NCI-H460 (cell line): ENCODE data around the gene PAK5. TPM values are rescaled to one million over a fixed set of nuclear protein-coding genes. Genes with fewer than 3 reads are reported as not detected.

Experiments used
- DNase-seq: peaks from one replicate; pipeline ENCODE4 v3.0.0-alpha.2; 2016; ENCODE audit warnings: low read depth; ENCODE audit errors: extremely low read depth
- total RNA-seq: library from RNA; depleted of rRNA; stranded (reverse); fragments of >200 nt; shearing (Covaris generic); gene quantifications from 2 replicates; pipeline ENCODE4 v1.2.3, GENCODE V29; 2014

PAK5 gene
- total RNA-seq, 1 experiment from 2014 or later: not detected

DNA sequence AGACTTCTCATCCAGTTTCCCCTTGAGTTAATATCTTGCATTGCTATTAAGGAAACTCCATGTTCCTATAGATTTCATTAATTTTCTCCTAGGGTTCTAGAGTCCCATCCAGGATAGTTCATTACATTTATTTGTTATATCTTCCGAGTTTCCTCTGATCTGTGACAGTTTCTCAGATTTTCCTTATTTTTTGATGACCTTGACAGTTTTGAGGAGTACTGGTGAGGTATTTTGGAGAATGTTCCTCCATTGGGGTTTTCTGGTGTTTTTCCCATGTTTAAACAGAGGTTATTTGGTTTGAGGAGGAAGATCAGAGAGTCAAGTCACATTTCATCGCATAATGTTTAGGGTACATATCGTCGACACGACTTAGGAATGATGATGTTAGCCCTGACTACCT lies 256.7 kb downstream of the PAK5 start:
- DNase-seq: no peak

DNA sequence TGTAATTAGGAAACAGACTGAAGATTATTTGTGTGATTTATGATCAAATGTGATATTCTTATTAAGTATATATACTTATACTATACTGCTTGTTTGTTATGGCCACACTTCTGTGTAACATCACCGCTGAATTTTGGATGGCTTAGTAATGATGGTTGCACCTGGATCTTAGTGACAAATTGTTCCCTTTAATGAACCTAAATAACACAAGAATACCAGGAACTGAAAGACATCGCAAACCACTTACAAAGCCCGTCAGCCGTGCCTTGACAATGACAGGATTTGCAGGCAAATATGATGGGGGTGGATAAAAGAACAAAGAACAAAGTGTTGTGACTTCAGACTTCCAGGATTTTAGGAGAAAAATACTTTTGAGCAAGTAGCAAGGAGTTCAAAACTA lies 257.4 kb downstream of the PAK5 start:
- no peak for DNase-seq

DNA sequence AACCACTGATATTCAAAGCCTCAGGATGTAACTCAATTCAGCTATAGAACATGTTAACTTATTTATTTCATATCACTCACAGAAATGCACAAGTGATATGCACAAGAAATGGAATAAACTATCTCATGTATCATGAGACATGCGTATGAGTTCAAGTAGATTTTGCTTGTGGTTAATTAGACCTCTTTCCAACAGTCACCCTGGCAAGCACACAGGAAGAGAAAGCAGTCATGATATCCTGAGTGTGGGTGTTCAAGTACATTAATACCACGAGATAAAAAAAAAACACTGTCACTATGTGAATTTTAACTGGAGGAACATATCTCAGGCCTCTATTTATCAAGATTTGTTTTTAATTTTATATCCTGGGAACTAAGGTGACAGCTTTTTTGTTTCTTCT lies 260.3 kb downstream of the PAK5 start:
- no peak for DNase-seq

DNA sequence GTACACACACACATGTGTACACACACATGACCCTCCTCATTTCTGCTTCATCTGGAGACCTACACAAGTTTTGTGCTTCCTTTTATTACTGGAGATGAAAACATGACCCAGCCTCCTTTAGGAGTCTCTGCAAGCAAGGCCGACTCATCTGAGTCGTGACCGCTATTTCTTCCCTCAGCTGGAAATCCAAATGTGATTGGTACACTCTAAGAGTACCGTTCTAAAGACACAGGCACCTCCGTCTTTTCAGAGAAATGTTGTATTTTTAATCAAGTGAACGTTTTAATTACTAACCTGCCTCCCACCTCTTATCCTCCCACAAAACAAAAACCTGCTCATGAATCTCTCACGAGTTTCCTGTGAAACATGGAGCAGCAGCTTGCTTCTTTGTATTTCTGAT lies 261.5 kb downstream of the PAK5 start:
- DNase-seq: no peak

DNA sequence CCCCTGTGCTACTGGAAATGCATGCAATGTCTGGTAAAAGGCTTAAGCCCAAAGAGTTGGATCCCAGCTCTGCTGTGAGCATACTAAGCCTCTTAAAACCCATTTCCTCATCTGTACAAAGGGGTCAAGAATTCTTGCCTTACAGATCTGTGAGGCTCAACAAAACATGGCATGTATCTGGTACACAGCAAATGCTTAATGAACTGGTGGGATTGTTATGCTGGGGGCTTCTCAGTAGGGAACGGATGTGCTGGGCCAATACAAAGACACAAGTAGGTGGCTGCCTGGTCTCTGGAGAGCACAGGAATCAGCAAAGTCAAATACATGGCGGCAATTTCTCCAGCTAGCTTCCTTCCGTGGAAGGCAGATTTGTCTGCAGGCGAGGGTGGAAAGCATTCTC lies 262.2 kb downstream of the PAK5 start:
- DNase-seq: no peak

DNA sequence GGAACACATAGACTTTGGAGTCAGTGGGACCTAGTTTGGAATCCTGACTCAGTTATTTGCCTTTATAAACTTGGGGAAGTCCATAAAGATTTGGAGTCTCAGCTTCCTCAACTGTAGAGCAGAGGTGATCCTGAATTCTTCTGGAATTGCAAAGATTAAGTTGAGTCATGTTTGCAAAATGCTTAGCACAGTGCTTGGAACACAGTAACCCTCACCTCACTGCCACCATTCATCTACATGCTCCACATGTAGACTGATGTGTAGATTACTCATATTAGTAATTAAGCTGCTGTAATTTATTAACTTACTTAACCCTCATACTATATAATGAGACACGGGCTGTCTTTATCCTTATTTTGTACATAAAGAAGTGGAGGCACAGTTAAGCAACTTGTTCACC lies 263.0 kb downstream of the PAK5 start:
- DNase-seq: no peak

DNA sequence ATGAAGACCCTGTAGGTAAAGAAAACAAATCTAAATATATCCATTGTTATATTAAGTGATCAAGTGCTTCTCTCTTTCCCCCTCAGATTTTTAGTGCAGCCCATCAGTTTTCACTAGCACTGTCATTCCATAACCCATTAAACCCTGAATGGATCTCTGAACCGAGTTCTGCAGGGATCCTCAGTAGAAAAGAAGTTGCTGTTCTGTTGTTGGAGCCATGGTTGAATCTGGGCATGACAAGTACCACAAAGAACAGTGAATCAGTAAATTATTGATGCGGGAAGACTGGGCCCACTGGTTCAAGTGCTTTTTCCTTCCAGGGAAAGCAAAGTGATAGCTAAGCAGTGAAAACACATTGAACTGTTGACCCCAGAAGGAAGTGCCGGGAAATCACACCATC lies 264.1 kb downstream of the PAK5 start:
- DNase-seq: no peak

DNA sequence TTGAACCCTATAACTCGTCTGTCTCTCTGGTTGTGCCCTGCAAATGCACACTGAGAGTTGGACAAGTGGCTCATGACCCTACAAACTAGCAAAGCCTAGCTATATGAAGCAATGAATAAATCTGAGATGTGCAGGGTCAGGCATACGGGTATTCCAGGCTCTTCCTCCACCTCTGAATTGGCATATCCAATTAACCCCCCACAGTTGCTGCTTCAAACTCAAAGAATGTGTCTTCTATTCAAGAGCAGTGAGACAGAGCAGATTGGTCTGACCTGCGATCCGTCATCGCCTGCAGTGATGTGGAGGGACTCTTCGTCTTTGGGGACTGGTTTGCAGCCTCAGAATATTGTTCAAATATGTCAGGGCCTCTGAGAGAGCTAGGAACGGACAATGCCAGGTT lies 264.7 kb downstream of the PAK5 start:
- no peak for DNase-seq

DNA sequence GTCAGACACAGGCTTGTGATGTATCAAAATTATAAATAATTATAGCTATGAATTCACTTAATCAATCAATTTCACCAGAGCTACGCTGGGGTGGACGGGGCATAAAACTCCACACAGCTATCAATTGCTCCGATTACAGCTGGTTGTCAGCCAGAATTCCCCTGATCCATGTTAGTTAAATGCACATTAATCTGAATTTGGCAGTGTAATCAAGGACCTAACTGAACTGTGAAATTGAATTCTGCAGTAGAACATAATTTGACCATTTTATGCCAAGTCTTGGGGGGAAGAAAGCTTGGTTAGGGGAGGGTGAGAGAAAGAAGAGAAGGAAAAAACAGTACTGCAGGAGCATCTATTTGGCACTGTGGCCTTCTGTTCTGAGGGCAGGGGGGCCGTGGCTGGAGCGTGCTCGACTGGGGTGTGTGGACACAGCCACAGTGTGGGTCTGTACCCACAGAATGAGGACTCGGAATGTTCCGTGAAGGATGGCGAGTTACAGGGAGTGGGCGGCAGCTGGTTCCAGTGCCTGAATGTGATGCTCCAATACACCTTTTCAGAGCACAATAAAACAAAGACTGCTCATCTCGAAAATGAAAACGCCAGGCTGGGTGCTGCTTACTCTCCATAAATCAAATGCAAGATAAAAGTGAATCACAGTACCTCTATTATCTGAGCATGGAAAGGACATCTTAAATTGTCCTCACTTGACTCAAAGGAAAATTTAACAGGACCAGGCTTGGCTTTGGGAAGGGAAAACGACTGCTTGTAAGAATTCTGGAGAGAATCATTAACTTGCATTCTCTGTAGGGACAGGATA lies 265.3 kb downstream of the PAK5 start:
- no peak for DNase-seq

DNA sequence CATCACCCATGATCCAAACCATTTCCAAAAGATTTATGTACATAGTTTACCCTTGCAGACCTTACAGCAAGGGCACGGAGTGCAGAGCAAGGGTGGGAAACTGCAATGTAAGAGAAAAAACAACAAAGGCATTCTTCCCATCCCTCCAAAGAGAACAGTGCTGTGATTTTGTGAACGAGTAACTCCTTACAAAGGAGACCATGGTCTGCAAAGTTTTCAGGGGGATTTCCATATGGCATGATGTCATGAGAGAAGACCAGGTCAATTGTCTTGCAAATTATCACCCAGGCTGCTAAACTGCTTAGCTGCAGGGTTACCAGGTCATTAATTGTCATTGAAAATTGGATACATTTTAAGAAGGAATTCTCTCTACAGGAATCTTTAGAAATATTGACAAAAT lies 266.2 kb downstream of the PAK5 start:
- no peak for DNase-seq

DNA sequence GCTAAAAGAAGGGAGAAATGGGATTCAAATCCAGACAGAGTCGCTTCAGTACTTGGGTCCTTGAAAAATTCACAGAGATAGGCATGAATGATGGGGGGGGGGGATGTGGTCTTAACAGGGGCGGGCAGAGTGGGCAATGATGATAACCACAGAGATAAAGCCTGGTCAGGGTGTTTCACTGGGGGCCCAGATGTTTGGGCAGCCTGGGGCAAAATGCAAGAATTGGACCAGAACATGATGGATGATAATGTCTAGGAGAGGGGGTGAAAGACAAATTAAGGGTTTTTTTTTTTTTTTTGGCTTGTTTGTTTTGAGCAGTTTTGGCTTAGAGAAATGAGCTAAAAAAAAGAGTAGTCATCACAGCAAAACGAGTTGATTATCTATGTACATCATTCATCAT lies 267.1 kb downstream of the PAK5 start:
- DNase-seq: no peak

DNA sequence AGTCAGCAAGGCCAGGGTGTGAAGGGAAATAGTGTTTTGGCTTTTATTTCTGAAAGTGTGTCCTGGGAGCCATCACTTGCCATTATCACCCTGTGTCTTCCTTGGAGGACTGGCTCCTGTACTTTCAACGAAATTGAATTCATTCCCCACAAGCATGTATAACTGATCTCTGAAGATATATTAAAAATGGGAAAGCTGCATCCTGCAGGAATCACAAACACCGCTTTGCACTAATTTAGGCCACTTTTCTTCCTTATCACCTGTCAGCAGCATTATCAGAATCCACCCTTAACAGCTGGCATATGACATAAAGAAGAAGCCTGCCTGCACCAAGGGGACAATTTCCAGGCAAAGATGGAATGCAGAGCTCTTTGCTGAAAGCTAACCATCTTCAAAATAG lies 268.3 kb downstream of the PAK5 start:
- DNase-seq: no peak

DNA sequence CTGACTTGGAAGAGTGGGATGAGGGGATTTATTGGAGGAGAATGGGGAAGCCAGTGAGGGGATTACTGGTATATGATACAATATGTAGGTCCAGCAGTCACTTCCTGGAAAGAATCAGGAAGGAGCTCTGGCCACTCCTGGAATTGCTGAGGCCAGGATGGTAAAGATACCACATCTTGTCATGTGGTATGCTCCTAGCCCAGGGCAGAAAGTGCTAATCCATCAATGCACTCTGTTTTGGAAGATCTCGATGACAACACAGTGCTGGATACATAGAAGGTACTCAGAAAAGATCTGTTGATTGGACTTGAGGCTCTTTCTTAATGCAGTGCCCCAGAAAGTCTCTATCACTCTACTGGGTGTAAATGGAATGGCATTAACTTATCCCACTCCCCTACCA lies 271.9 kb downstream of the PAK5 start:
- DNase-seq: no peak

DNA sequence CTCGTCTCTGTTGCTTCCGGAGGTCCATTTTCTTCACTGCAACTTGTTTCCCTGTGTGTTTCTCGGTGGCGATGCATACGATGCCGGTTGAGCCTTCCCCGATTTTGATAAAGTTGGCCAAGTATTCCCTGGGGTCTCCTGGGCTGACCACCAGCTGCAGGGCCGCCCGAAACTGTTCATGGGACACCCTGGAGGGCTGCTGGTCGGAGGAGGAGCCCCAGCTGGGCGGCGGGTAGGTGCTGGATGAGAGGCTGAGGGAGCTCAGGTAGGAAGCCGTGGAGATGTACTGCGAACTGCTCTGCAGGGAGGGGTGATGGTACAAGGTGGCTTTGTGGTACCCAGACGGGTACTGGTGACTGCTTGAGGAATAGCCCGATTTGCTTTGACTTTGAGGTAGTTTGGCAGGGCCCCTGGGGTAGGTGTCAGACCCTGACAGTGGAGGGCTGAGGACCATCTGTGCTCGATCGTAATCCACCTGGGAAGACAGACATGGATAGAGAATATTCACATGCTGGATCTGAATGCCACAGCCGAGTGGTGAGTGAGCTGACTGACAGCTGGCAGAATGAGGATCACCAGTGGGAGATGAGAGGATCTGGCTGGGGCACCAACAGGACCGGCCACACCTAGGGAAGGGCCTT lies 272.8 kb downstream of the PAK5 start:
- no peak for DNase-seq

DNA sequence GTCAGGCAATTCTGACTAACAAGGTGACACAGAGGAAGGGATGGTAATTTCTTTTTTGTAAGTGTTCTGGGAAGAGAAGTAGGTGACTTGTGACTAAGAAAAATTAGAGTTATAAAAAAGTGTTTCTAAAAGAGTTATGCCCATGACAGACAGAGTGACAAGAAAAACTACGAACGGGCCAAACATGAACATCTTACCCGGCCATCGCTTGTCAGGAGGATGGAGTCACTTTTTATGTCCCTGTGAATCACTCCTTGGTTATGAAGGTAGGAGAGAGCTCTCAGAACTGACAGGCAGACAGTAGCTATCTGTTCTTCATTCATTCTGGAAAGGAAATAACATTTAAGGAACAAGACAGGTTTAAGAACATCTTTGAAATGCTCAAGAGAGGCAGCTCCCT lies 281.5 kb downstream of the PAK5 start:
- no peak for DNase-seq

DNA sequence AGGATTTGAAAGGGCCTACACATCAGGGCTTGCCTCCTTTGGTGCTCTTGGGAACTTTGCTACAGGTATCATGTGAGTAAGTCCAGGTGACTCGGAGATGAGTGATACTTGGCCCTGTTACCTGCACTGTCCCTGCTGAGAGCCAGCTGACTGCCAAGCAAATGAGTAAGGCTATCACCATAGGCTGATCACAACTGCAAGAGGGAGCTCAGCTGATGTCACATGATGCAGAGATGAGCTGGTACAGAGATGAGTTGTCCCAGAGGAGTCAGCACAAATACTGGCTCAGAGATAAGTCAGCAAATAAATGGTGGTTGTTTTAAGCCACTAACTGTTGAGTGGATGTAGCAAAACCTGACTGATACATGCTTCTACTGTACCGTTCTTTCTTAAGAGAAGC lies 283.1 kb downstream of the PAK5 start:
- DNase-seq: no peak

DNA sequence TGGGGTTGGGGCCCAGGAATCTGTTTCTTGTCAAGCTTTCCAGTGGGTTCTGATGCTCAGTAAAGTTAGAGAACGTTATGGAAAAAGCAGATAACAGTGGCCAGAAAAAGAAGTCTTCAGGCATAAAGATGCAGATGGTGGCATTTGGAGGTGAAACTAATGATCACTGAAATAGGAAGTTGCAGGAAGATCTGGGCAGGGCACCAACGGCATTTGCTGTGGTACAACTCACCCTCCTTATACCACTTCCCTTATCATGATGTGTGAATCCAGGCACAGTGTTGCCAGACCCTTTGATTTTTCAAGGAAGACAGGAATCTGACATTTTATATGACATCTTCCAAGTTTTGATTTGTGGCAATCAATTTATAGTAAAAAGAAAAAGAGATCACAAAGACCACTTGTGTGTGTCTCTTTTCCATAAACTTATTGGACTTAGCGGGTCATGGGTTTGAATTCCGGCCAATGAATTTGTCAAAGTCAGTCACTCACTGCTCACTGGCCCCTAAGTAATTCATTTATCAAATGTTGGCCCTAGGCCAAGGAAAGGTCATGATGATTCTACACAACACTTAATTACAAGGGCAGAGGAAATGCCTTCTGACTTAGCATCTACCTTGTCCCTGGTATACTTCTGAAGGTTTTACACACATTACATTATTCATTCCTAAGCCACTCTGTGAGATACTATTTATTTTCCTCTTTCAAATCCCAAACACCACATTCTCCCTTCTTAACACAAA lies 286.9 kb downstream of the PAK5 start:
- DNase-seq: no peak

DNA sequence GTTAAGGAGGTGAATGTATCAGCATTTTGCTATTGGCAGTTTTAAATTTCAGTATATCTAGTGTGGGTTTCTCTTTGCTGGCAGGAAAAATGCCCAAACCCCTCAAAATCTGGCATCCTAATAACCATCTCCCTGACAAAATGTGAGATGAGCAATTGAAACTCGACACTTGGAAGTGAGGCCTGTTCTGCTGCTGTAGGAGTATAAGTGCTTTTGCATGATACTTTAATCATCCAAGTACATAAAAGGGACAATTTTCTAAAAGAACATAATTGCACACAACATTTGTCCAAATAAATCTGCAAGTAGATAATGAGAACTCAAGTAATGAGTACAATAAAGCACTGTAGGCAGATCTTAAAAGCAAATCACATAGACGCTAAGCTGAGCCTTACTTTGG lies 288.0 kb downstream of the PAK5 start:
- no peak for DNase-seq

DNA sequence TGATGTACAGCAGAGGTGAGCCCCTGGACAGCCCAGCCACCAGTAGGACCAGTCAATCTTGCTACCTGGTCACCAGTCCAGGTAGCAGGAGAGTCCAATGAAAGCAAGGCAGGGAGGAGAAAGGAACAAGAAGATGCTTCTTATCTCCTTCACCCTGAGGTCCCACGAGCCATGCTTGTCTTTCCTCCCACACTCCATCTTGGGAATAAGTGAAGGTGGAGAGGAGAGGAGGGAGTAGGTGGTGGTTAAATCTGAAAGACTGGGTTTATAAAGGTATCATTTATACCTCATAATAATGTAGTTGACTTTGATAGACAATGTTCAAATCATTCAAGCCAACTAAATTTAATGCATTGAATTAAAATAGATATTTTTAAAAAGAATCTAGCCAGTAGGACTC lies 288.6 kb downstream of the PAK5 start:
- DNase-seq: no peak

DNA sequence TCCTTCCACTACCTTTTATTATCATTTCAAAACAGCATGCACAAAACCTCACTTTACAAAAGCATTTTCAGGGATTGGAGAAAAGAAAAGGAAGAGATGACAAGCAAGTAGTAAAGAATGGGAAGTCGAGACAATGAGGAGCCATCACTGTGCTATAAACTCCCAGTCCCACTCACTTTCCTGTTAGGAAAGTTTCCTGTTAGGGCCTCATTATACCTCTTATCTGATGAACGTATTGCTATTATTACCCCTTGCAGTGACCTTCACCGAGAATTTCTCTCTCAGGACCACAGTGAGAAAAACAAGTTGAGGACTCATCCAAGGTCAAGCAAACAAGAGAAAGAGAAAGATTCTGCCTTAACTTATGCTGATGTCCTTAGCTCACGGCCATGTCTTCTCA lies 295.7 kb downstream of the PAK5 start:
- DNase-seq: no peak

DNA sequence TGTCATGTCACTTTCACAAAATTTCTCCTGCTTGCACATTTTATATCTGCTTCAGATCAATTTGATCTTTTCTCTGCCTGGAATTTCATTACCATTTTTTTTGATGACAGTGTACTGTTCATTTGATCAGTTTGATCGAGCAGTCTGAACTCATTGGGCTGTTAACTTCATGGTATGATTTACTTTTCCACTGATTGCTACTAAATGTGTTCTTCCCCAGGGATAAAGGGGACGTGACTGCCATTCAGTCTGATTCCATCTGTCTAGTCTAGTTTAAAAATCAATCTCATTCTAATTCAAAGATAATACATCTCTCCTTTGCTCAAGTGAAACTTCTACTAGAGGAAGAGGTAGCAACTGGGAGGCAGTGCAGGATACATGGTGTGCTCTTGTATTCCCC lies 303.4 kb downstream of the PAK5 start:
- no peak for DNase-seq

DNA sequence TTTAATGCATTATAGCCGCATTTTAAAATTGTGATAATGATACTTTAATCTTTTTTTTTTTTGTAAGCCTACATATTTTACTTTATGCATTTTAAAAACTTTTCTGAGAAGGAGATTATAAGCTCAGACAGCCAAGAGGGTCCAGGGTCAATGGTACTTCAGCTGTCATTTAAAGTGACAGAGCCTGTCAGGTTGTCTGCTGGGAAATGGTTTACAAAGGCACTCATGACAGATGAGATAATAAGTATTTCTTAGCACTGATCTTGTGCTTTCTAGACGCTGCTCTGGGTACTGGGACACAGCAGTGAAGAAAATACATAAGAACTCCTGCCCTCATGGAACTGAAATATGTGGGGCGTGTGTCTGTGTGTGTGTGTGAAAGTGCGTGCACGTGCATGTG lies 304.9 kb downstream of the PAK5 start:
- no peak for DNase-seq
